Measurements from ENCODE around the gene SAA2. TPM values are rescaled to one million over a fixed set of nuclear protein-coding genes. Genes with fewer than 3 reads are reported as not detected.
"Not testable (repeated sequence)": the region's sequence is repeated elsewhere in the genome, so short reads cannot be mapped to it uniquely, and the experiment has no call there.

The SAA2 gene
- total RNA-seq (not detected), total RNA-seq (0 to 0.08 reads per million in 2 donors)

- no peak within 1 kb of the TSS for H3K4me3 Mint-ChIP-seq
- peaks cover 6% of the 10 kb centered on the region for H3K27me3 Mint-ChIP-seq
- H3K36me3 Mint-ChIP-seq (ENCODE audit: low read depth): no peaks in the 10 kb centered on the region
- peaks cover 13% of the 10 kb centered on the region for H3K4me1 Mint-ChIP-seq
- ATAC-seq (no peak), DNase-seq (no peak)
- H3K27ac Mint-ChIP-seq: no peak within 1 kb of the TSS
- no peaks in the 10 kb centered on the region for H3K9me3 ChIP-seq (ENCODE audit: control insufficient read depth, low read length, poor library complexity, severe bottlenecking)
These were observed at the start of gene SAA2 for GRCh38 chr11:18248561-18248960. Gene SAA2, minus strand, starts transcription at chr11:18248668. Its CDS starts 657 bp downstream, at chr11:18248011.

DNA sequence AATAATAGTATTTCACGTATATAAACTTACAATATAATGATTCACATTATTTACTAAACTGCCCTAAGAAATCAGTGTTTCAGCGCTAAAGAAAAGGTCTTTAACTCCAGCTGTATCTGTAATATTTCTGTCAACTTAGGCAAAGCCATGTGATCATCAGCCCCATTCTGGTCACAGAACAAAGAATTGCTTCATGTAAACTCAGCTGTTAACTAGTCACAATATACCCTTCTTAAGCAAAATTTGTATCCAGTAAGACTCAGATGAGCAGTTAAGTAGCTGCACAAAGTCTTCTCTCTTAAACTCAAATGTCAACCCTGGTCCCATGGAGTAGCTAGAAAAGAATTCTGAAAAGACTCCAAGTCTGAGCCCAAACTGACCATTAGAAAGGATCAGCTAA is 46.8 kb upstream of the SAA2 start:
- no peak for DNase-seq
- no peak overlapping the region for H3K4me3 Mint-ChIP-seq
- peaks cover 6% of the 10 kb centered on the region for H3K4me1 Mint-ChIP-seq
- peaks cover 14% of the 10 kb centered on the region for H3K36me3 Mint-ChIP-seq (ENCODE audit: low read depth)
- H3K27me3 Mint-ChIP-seq: no peaks in the 10 kb centered on the region
- no peaks in the 10 kb centered on the region for H3K9me3 ChIP-seq (ENCODE audit: control insufficient read depth, low read length, poor library complexity, severe bottlenecking)
- ATAC-seq: no peak
- H3K27ac Mint-ChIP-seq: no peak overlapping the region

- H3K27me3 Mint-ChIP-seq: no peaks in the 10 kb centered on the region
- no peaks in the 10 kb centered on the region for H3K9me3 ChIP-seq (ENCODE audit: control insufficient read depth, low read length, poor library complexity, severe bottlenecking)
- DNase-seq: no peak
- no peak for ATAC-seq
- H3K4me1 Mint-ChIP-seq: peaks cover 7% of the 10 kb centered on the region
- H3K27ac Mint-ChIP-seq: peak overlapping the region; percentile 19
- H3K4me3 Mint-ChIP-seq: no peak overlapping the region
- peaks cover 14% of the 10 kb centered on the region for H3K36me3 Mint-ChIP-seq (ENCODE audit: low read depth)
These were observed 46.4 kb upstream of the SAA2 start for GRCh38 chr11:18294862-18295261.

DNA sequence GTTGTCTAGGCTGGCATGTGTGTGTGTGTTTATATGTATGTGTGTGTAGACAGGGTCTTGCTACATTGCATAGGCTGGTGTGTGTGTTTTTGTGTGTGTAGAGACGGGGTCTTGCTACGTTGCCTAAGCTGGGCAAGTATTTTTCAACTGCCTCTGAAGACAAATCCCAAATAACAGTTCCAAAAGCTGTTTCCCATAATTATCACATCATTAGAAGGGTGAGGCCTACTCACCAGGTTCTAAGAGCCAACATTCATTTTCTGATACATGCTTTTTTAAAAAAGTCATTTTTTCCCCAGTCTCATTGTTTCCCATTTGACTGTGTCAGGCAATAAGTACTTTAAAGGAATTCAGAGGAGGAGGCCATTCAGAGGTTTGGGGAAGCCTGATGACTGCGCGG is 40.4 kb upstream of the SAA2 start:
- no peaks in the 10 kb centered on the region for H3K9me3 ChIP-seq (ENCODE audit: control insufficient read depth, low read length, poor library complexity, severe bottlenecking)
- H3K4me3 Mint-ChIP-seq: no peak overlapping the region
- peaks cover 9% of the 10 kb centered on the region for H3K4me1 Mint-ChIP-seq
- peaks cover 25% of the 10 kb centered on the region for H3K36me3 Mint-ChIP-seq (ENCODE audit: low read depth)
- no peak overlapping the region for H3K27ac Mint-ChIP-seq
- ATAC-seq (no peak), DNase-seq (no peak)
- H3K27me3 Mint-ChIP-seq: no peaks in the 10 kb centered on the region

DNA sequence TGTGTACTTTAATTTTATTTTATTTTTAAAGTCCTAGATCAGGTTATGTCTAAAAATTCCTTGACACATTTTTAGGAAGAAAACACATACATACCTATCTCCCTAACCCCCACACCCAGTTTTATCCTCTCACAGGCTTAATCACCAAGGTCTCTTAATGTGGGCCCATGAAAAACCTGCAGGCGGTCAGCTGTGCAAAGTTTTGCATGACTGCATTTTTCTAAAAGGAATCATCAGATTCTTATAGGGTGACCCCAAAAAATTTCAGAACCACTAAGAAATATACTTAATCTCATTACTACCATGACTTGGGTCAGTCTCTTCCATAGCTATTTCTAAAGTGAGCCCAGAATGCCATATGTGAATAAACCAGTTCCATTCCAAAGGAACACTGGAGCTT is 37.4 kb upstream of the SAA2 start:
- Mint-ChIP-seq H3K27ac (no peak overlapping the region), H3K27me3 (no peaks in the 10 kb centered on the region), H3K4me3 (no peak overlapping the region), H3K36me3 (ENCODE audit: low read depth) (peaks cover 29% of the 10 kb centered on the region), H3K4me1 (peaks cover 13% of the 10 kb centered on the region)
- no peak for ATAC-seq
- no peaks in the 10 kb centered on the region for H3K9me3 ChIP-seq (ENCODE audit: control insufficient read depth, low read length, poor library complexity, severe bottlenecking)
- DNase-seq: no peak

DNA sequence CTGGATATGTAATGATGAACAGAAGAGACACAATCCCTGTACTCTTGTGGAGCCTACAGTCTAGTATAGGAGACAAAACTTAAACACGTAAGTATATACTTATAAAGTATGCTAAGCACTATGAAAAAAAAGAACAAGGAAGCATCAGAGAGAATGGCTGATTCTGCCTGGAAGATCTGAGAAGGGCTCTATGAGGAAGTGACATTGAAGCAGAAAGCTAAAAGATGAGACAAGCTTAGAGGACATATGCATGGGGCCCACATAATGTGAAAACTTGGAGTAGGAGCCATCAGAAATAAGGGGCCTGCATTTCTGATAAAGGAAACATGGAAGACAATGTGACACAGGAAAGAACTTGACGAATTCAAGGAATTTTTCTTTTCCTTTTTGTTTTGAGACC is 34.2 kb upstream of the SAA2 start:
- no peak for ATAC-seq
- Mint-ChIP-seq H3K4me3 (no peak overlapping the region), H3K4me1 (peaks cover 14% of the 10 kb centered on the region), H3K27me3 (no peaks in the 10 kb centered on the region), H3K27ac (no peak overlapping the region), H3K36me3 (ENCODE audit: low read depth) (peaks cover 26% of the 10 kb centered on the region)
- no peaks in the 10 kb centered on the region for H3K9me3 ChIP-seq (ENCODE audit: control insufficient read depth, low read length, poor library complexity, severe bottlenecking)
- DNase-seq: no peak

GRCh38 chr11:18280438-18281045 is 32.1 kb upstream of the SAA2 start:
- ATAC-seq: peak; percentile 55
- H3K36me3 Mint-ChIP-seq (ENCODE audit: low read depth): peaks cover 11% of the 10 kb centered on the region

DNA sequence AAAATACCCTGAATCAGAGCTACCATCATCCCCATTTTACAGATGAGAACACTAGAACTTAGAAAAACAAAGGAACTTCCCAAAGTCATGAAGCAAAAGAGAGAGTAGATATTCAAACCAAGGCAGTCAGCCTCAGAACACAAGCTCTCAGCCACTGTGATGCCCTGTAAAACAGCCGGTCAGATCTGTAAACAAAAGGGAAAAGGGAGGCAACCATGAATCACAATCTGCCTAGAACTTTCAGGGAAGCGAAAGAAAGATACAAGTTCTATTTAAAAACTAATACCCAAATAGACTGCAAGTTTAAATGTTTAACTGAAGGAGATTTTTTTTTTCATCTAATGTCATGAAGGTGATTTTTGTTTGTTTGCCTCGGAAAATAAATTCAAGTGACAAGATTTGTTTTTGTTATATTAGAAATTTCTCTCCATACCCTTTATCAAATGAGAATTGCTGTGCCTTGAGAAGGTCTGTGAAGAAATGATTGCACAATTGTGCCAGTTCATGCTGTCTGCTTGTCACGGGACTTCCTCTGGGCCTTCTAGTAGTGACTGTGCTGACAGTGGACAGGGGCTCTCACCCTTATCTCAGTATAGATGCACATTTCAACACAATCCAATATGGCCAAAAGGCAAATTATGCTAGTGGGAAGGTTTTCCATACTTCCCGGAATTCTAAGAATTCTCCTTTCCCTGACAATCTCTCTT is 29.2 kb upstream of the SAA2 start:
- H3K27ac Mint-ChIP-seq: peak overlapping the region; percentile 25
- no peaks in the 10 kb centered on the region for H3K9me3 ChIP-seq (ENCODE audit: control insufficient read depth, low read length, poor library complexity, severe bottlenecking)
- no peak overlapping the region for H3K4me3 Mint-ChIP-seq
- peaks cover 7% of the 10 kb centered on the region for H3K36me3 Mint-ChIP-seq (ENCODE audit: low read depth)
- ATAC-seq (no peak), DNase-seq (no peak)
- H3K4me1 Mint-ChIP-seq: peaks cover 6% of the 10 kb centered on the region
- no peaks in the 10 kb centered on the region for H3K27me3 Mint-ChIP-seq

More at GRCh38 chr11:18280438-18281045, 32.1 kb upstream of the SAA2 start:
- H3K27ac Mint-ChIP-seq: peak overlapping the region; percentile 75
- H3K27me3 Mint-ChIP-seq: no peaks in the 10 kb centered on the region
- H3K4me3 Mint-ChIP-seq: no peak overlapping the region
- no peak for DNase-seq
- H3K9me3 ChIP-seq (ENCODE audit: control insufficient read depth, low read length, poor library complexity, severe bottlenecking): no peaks in the 10 kb centered on the region
- H3K4me1 Mint-ChIP-seq: peaks cover 10% of the 10 kb centered on the region

DNA sequence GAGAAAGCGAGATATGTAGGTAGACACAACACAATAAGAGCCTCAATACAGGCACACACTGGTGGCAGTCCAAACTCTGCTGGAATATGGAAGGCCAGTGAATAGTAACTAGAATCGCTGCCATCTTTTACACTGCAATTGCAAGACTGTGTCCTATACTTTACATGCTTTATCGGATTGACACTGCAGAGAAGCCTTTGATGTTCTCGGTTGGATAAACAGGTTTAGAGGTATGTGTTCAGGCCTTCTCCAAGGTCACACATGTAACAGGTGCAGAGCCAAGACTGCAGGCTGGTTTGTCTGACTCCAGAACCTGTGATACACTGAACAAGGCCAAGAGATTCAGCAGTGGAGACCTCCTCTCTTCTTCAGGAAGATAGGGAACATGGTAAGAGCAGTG is 22.7 kb upstream of the SAA2 start:
- H3K4me3 Mint-ChIP-seq: no peak overlapping the region
- peaks cover 2% of the 10 kb centered on the region for H3K36me3 Mint-ChIP-seq (ENCODE audit: low read depth)
- DNase-seq (no peak), ATAC-seq (no peak)
- H3K4me1 Mint-ChIP-seq: peaks cover 9% of the 10 kb centered on the region
- no peaks in the 10 kb centered on the region for H3K9me3 ChIP-seq (ENCODE audit: control insufficient read depth, low read length, poor library complexity, severe bottlenecking)
- H3K27ac Mint-ChIP-seq: no peak overlapping the region
- no peaks in the 10 kb centered on the region for H3K27me3 Mint-ChIP-seq

DNA sequence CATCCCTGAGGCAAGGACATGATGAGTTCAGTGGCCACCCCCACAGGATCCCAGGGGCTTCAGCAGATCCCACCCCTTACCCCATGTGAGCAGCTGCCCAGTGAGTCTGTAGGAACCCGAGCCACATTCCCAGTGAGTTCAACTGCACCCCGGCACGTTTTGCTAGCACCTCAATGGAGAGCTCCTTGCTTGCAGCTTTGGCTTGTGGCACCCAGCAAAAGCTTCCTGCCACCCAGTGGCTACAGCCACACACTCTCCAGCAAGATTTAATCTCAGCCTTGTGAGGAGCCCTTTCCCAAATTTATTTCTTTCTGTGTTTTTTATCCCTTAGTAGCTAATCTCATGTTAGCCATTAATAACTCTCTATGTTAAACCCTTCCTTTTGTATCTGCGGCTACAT is 21.6 kb upstream of the SAA2 start:
- H3K9me3 ChIP-seq (ENCODE audit: control insufficient read depth, low read length, poor library complexity, severe bottlenecking): no peaks in the 10 kb centered on the region
- H3K4me1 Mint-ChIP-seq: peaks cover 13% of the 10 kb centered on the region
- DNase-seq (no peak), ATAC-seq (no peak)
- H3K36me3 Mint-ChIP-seq (ENCODE audit: low read depth): peaks cover 2% of the 10 kb centered on the region
- no peak overlapping the region for H3K27ac Mint-ChIP-seq
- no peaks in the 10 kb centered on the region for H3K27me3 Mint-ChIP-seq
- H3K4me3 Mint-ChIP-seq: no peak overlapping the region

GRCh38 chr11:18269252-18269651 is 20.8 kb upstream of the SAA2 start:
- not testable (repeated sequence) for DNase-seq; H3K27ac Mint-ChIP-seq; H3K27me3 Mint-ChIP-seq; H3K4me3 Mint-ChIP-seq; ATAC-seq; H3K9me3 ChIP-seq (ENCODE audit: control insufficient read depth, low read length, poor library complexity, severe bottlenecking); H3K36me3 Mint-ChIP-seq (ENCODE audit: low read depth)
- peaks cover 17% of the 10 kb centered on the region for H3K4me1 Mint-ChIP-seq

DNA sequence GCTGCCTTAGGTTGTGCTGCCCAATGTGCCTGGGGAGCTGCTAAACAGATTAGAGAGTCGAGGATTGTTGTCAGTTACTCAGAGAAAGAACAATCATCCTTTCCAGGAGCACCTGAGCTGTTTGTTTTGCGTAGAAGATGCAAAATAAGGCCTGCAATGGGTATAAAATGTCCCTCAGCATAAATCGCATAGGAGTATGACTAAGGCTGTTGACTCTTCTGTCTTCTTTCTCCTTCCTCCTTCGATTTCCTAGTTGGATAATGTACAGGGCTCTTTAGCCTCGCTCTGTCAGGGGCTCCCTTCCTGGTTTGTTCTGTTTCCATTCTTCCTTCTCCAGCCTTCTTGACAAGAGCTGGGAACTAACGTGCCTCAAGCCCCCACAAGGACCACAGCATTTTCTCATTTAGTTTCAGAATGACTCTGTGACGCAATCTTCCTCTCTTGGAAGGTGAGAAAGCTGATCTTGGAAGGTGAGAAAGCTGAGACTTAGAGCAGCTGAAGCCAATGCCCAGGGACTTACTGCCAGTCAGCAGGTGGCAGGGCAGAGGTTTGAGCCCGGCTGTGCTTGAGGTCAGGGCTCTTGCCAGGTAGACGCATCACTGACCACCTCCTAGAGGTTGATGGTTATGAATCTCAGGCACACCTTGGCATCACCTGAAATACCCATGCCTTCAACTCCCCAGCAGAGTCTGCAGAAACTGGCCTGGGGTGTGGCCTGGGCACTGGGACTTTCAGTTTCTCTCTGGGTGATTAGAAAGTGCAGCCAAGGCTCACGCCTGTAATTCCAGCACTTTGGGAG is 19.1 kb upstream of the SAA2 start:
- Mint-ChIP-seq H3K27ac (peak overlapping the region; percentile 67), H3K4me3 (peak overlapping the region; percentile 75), H3K4me1 (peaks cover 21% of the 10 kb centered on the region)
- not testable (repeated sequence) for H3K27me3 Mint-ChIP-seq; H3K36me3 Mint-ChIP-seq (ENCODE audit: low read depth); DNase-seq; H3K9me3 ChIP-seq (ENCODE audit: control insufficient read depth, low read length, poor library complexity, severe bottlenecking)
- peak; percentile 59 for ATAC-seq

DNA sequence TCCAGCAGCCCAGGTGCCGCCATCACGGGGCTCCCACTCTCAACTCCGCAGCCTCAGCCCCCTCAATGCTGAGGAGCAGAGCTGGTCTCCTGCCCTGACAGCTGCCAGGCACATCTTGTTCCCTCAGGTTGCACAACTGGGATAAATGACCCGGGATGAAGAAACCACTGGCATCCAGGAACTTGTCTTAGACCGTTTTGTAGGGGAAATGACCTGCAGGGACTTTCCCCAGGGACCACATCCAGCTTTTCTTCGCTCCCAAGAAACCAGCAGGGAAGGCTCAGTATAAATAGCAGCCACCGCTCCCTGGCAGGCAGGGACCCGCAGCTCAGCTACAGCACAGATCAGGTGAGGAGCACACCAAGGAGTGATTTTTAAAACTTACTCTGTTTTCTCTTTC is 17.5 kb upstream of the SAA2 start, which contains the start of gene SAA1:
Gene SAA1 (plus strand): TSS at position 316 of the 400 bp plus-strand sequence. CDS start 624 bp downstream, outside the sequence.
- Mint-ChIP-seq H3K4me3 (no peak within 1 kb of the TSS), H3K36me3 (ENCODE audit: low read depth) (peaks cover 2% of the 10 kb centered on the region), H3K27me3 (no peaks in the 10 kb centered on the region), H3K27ac (peak within 1 kb of the TSS; percentile 19), H3K4me1 (peaks cover 21% of the 10 kb centered on the region)
- DNase-seq (no peak), ATAC-seq (no peak)
- no peaks in the 10 kb centered on the region for H3K9me3 ChIP-seq (ENCODE audit: control insufficient read depth, low read length, poor library complexity, severe bottlenecking)
